Measurements from ENCODE around the gene AFP. TPM values are rescaled to one million over a fixed set of nuclear protein-coding genes. Genes with fewer than 3 reads are reported as not detected.

AFP gene
- total and polyA plus RNA-seq, 2 of the 13 experiments (the other 11 are each of a cell fraction or from before 2014, with no cell fraction given): 9,434 to 13,105 TPM

DNA sequence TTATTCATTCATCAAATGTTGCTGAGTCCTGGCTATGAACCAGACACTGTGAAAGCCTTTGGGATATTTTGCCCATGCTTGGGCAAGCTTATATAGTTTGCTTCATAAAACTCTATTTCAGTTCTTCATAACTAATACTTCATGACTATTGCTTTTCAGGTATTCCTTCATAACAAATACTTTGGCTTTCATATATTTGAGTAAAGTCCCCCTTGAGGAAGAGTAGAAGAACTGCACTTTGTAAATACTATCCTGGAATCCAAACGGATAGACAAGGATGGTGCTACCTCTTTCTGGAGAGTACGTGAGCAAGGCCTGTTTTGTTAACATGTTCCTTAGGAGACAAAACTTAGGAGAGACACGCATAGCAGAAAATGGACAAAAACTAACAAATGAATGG lies 1.7 kb upstream of the AFP start:
- H3K4me2 ChIP-seq (ENCODE audit: low read depth, low read length): peak overlapping the region; percentile 48
- peak; percentile 13; the same call in 2 of the 3 replicates for ATAC-seq
- H4K20me1 ChIP-seq (ENCODE audit: insufficient read depth, low read length): peaks cover under 1% of the 10 kb centered on the region; the same call in 1 of the 2 replicates
- no peak overlapping the region; a peak in 1 of 6 replicates for H3K4me3 ChIP-seq (replicated peaks in 1 of 3; ENCODE audit: insufficient read depth in 1 of 3, low read depth in 2 of 3, low read length in 3 of 3)
- H3K4me1 ChIP-seq (ENCODE audit: insufficient read depth, low read length): peaks cover 80% of the 10 kb centered on the region
- ChIA-PET POLR2A (interaction anchor here (1.2 to 6.3 kb wide), 3 partner anchors 13 to 93 kb away, joined by 3 to 85 read pairs (median 18); no protein-coding TSS in a partner anchor), CTCF (ENCODE audit: low intra/inter-chr PET ratio, low total read pairs) (interaction anchor here (1.6 to 2.4 kb wide), 2 partner anchors 12 to 93 kb away, joined by 6 read pairs; no protein-coding TSS in a partner anchor)
- no peak overlapping the region for H2AFZ ChIP-seq (ENCODE audit: low read length)
- peaks cover 63% of the 10 kb centered on the region for H3K79me2 ChIP-seq (ENCODE audit: insufficient read depth, low read length)
- DNase-seq (ENCODE audit: low spot score): peak; percentile 45
- intact Hi-C loops (cut with micrococcal nuclease; ENCODE audit: unreplicated experiment): loop anchor here (5.0 to 10.0 kb wide), 3 partner anchors 37 to 180 kb away; partner anchors contain the start of gene ANKRD17
- 34% methylated on average over 3 of the region's 3 CpGs for WGBS (ENCODE audit: low lambda C conversion rate)
- no peak overlapping the region; the same call in 1 of the 2 replicates for H3K9ac ChIP-seq (ENCODE audit: insufficient read depth, low read depth, low read length)
- no peaks in the 10 kb centered on the region for H3K9me3 ChIP-seq (ENCODE audit: low read length)
- H3K36me3 ChIP-seq (replicated peaks in 1 of 2; ENCODE audit: control insufficient read depth in 1 of 2, insufficient read depth in 2 of 2, low read length in 2 of 2): no peaks in the 10 kb centered on the region; a peak in 2 of 5 replicates
- no TSS peak for BruUV-seq (replicated peaks)
- H3K27me3 ChIP-seq (ENCODE audit: control insufficient read depth in 1 of 2, insufficient read depth in 2 of 2, low read length in 2 of 2): no peaks in the 10 kb centered on the region
- peak overlapping the region; percentile 98 for H3K27ac ChIP-seq (ENCODE audit: extremely low read length, insufficient read depth, low read length)
- no peak for FAIRE-seq
- in situ Hi-C loops (cut with HindIII; ENCODE audit: extremely low pct_ligation_motif_present, low pct_unique_long_range_greater_than_20kb): no loop called here
- TF ChIP-seq BCL6 (CRISPR knock-in tag; IDR thresholded peaks at IDR 0.05): peak; percentile 95
- no peak for TF ChIP-seq AHR (CRISPR knock-in tag; IDR thresholded peaks at IDR 0.05)
- TF ChIP-seq JUND (CRISPR knock-in tag; IDR thresholded peaks at IDR 0.05): no peak
- TF ChIP-seq ZBTB20 (CRISPR knock-in tag; IDR thresholded peaks at IDR 0.05; ENCODE audit: borderline replicate concordance, low read depth): no peak
- TF ChIP-seq, protein P1, sequence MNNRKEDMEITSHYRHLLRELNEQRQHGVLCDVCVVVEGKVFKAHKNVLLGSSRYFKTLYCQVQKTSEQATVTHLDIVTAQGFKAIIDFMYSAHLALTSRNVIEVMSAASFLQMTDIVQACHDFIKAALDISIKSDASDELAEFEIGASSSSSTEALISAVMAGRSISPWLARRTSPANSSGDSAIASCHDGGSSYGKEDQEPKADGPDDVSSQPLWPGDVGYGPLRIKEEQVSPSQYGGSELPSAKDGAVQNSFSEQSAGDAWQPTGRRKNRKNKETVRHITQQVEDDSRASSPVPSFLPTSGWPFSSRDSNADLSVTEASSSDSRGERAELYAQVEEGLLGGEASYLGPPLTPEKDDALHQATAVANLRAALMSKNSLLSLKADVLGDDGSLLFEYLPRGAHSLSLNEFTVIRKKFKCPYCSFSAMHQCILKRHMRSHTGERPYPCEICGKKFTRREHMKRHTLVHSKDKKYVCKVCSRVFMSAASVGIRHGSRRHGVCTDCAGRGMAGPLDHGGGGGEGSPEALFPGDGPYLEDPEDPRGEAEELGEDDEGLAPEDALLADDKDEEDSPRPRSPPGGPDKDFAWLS (CRISPR knock-in tag; IDR thresholded peaks at IDR 0.05; ENCODE audit: borderline replicate concordance): no peak
- TF ChIP-seq MIXL1 (CRISPR knock-in tag; IDR thresholded peaks at IDR 0.05): peak; percentile 78; the same call in 1 of the 2 replicates
- peak; percentile 35; the same call in 1 of the 2 replicates for TF ChIP-seq ZFY (CRISPR knock-in tag; IDR thresholded peaks at IDR 0.05)
- peak; percentile 56; the same call in 1 of the 2 replicates for TF ChIP-seq KAT7 (CRISPR knock-in tag; IDR thresholded peaks at IDR 0.05; ENCODE audit: borderline replicate concordance)
- TF ChIP-seq SAP130 (CRISPR knock-in tag; IDR thresholded peaks at IDR 0.05; ENCODE audit: low read depth): peak; percentile 59
- TF ChIP-seq, protein P2, sequence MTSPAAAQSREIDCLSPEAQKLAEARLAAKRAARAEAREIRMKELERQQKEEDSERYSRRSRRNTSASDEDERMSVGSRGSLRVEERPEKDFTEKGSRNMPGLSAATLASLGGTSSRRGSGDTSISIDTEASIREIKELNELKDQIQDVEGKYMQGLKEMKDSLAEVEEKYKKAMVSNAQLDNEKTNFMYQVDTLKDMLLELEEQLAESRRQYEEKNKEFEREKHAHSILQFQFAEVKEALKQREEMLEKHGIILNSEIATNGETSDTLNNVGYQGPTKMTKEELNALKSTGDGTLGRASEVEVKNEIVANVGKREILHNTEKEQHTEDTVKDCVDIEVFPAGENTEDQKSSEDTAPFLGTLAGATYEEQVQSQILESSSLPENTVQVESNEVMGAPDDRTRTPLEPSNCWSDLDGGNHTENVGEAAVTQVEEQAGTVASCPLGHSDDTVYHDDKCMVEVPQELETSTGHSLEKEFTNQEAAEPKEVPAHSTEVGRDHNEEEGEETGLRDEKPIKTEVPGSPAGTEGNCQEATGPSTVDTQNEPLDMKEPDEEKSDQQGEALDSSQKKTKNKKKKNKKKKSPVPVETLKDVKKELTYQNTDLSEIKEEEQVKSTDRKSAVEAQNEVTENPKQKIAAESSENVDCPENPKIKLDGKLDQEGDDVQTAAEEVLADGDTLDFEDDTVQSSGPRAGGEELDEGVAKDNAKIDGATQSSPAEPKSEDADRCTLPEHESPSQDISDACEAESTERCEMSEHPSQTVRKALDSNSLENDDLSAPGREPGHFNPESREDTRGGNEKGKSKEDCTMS (CRISPR knock-in tag; conservative IDR thresholded peaks at IDR 0.05): no peak
- no peak for TF ChIP-seq RXRA (CRISPR knock-in tag; IDR thresholded peaks at IDR 0.05)
- TF ChIP-seq, protein P3, sequence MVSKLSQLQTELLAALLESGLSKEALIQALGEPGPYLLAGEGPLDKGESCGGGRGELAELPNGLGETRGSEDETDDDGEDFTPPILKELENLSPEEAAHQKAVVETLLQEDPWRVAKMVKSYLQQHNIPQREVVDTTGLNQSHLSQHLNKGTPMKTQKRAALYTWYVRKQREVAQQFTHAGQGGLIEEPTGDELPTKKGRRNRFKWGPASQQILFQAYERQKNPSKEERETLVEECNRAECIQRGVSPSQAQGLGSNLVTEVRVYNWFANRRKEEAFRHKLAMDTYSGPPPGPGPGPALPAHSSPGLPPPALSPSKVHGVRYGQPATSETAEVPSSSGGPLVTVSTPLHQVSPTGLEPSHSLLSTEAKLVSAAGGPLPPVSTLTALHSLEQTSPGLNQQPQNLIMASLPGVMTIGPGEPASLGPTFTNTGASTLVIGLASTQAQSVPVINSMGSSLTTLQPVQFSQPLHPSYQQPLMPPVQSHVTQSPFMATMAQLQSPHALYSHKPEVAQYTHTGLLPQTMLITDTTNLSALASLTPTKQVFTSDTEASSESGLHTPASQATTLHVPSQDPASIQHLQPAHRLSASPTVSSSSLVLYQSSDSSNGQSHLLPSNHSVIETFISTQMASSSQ (IDR thresholded peaks at IDR 0.05; ENCODE audit: low read depth): 0 out of 2 replicates have a peak, but pooled peaks have one; percentile 34
- TF ChIP-seq, protein P3 (CRISPR knock-in tag; IDR thresholded peaks at IDR 0.05; ENCODE audit: borderline replicate concordance): no peak
- no peak for TF ChIP-seq ZFAT (CRISPR knock-in tag; conservative IDR thresholded peaks at IDR 0.05)
- TF ChIP-seq, protein P4, sequence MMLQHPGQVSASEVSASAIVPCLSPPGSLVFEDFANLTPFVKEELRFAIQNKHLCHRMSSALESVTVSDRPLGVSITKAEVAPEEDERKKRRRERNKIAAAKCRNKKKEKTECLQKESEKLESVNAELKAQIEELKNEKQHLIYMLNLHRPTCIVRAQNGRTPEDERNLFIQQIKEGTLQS (CRISPR knock-in tag; IDR thresholded peaks at IDR 0.05): no peak
